ES-I3 (cell line): ENCODE results near the gene SHQ1.

Experiments
- H3K36me3 ChIP-seq: 2 replicates; pipeline ENCODE4 v1.6.1; 2013; ENCODE audit warnings: mild to moderate bottlenecking, low read length, control low read depth, moderate library complexity; ENCODE audit not compliant: insufficient read depth
- H3K4me1 ChIP-seq: 2 replicates; pipeline ENCODE4 v1.6.1; 2013; ENCODE audit warnings: mild to moderate bottlenecking, control low read depth, low read length; ENCODE audit not compliant: insufficient read depth
- H3K9ac ChIP-seq: 2 replicates; pipeline ENCODE4 v1.6.1; 2013; ENCODE audit warnings: low read depth, mild to moderate bottlenecking, low read length, moderate library complexity
- H3K9me3 ChIP-seq: 2 replicates; pipeline ENCODE4 v1.6.1; 2013; ENCODE audit warnings: mild to moderate bottlenecking, low read length, moderate library complexity; ENCODE audit not compliant: control insufficient read depth, insufficient read depth

SHQ1 gene

DNA sequence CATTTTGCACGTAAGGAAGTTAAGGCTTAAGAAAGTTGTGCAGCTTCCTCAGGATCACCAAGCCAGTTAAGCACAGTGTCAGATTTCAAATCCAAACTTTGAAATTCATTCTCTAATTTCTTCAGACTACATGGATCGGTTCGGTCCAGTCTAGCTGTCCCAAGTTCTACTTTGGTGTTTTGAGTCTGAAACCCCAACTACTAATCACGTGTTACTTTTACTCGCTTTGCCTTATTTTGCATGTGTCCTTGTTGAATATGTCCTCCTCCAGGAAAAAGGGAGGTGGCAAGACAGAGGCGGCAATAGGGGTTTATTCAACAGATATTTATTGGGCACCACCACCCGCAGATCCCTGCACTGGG lies 39.1 kb upstream of the SHQ1 start:
- H3K4me1 ChIP-seq = 0 out of 2 replicates have a peak, but pooled peaks cover 5% of the 10 kb centered on the region
- peak overlapping the region; percentile 53 for H3K9ac ChIP-seq
- no peaks in the 10 kb centered on the region for H3K36me3 ChIP-seq
- no peaks in the 10 kb centered on the region for H3K9me3 ChIP-seq

DNA sequence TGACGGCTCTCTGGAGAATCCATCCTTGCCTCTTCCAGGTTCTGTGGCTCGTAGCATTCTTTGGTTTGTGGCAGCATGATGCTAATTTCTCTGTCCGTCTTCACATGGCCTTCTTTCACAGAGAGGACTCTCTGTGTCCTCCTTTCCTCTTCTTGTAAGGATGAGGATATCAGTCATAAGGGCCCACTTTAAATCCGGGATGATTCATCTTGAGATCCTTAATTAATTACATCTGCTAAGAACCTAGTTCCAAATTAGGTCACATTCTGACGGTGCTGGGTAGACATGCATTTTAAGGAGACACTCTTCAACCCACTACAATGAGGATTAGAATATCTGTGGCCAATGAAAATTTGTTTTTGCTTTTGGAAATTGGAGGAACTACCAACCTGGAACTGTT lies 23.9 kb upstream of the SHQ1 start:
- H3K9ac ChIP-seq = no peak overlapping the region

DNA sequence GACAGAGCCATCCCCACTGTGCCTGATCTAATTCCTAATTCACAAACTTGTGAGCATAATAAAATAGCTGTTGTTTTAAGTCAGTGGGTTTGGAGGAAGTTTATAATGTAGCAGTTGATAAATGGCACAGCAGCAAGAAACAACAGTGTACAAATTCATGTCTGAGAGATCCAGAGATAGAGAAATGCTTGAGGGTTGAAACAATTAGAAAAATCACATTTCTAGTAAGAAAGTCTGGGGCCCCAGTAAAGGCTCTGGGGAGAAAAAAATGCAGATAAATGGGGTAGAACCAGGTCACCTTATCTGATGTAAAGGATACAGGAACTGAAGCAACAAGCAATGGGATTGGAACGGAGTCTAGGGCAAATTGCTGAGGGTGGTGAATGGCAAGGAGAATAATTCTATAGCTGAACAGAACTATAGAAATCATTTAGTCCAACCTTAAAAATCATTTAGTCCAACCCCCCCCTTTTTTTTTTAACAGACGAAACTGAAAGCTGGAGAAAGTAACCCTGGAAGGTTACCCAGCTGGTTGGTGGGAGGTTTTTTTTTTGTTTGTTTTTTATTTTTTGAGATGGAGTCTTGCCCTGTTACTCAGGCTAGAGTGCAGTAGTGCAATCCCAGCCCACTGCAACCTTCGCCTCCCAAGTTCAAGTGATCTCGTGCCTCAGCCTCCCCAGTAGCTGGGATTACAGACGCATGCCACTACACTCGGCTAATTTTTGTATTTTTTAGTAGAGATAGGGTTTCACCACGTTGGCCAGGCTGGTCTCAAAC lies 14.3 kb upstream of the SHQ1 start:
- H3K36me3 ChIP-seq = no peaks in the 10 kb centered on the region
- H3K4me1 ChIP-seq = no peaks in the 10 kb centered on the region
- no peaks in the 10 kb centered on the region for H3K9me3 ChIP-seq
- no peak overlapping the region for H3K9ac ChIP-seq

More for the DNA sequence above, 23.9 kb upstream of the SHQ1 start:
- H3K4me1 ChIP-seq = no peaks in the 10 kb centered on the region
- H3K36me3 ChIP-seq = no peaks in the 10 kb centered on the region
- H3K9me3 ChIP-seq = no peaks in the 10 kb centered on the region

DNA sequence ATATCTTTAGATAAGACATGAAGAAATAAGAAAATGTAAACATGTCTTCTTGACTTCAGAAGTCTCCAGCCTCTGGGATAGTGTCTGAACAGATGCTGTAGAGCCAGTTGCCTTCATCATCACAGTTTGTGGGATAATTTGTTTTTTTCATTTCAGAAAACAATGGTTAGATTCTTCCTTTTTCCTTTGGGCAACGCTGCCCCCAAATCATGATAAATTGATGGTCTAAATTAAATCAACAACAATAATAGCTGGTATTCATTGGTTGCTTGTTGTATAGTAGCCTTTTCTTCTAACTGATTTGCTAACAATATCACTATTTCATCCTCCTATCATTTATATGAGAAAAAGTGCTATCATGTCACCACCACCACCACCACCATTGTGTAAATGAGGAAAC lies 12.6 kb upstream of the SHQ1 start:
- Histone ChIP-seq H3K9ac (no peak overlapping the region), H3K4me1 (no peaks in the 10 kb centered on the region), H3K36me3 (no peaks in the 10 kb centered on the region), H3K9me3 (no peaks in the 10 kb centered on the region)

DNA sequence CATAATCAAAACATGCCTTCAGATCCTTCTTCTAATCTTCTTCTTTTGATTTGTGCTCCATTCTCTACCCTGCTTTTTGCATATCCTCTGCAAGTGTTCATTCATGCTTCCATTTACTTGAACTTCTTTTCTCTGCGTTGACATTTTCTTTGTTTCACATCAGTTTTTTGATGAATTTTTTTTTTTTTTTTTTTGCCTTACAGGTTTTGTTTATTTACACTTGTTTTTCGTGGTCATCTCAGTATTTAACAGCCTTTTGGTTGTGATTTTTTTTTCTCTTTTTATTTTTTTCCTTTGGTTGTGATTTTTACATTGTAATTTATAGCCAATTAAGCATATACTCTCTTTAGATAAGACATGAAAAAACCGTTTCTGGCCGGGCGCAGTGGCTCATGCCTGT lies 11.8 kb upstream of the SHQ1 start:
- H3K9me3 ChIP-seq = no peaks in the 10 kb centered on the region
- no peaks in the 10 kb centered on the region for H3K36me3 ChIP-seq
- H3K4me1 ChIP-seq = no peaks in the 10 kb centered on the region
- no peak overlapping the region for H3K9ac ChIP-seq

DNA sequence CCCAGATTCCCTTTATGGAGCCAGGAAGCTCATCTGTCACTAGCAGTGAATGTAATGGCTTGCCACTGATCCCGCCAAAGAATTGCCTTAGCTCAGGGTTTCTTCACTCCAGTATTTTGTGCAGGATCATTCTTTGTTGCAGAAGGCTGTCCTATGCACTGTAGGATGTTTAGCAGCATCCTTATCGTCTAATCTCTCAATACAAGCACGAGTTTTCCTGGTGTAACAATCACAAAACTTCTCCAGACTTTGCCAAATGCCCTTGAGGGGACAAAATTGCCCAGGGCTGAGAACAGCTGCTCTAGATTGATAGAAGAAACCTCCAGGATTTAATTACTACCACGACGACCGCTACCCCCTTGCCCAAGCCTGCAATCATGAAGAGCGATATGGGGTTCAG lies 6.8 kb upstream of the SHQ1 start:
- H3K9ac ChIP-seq = no peak overlapping the region
- no peaks in the 10 kb centered on the region for H3K9me3 ChIP-seq
- no peaks in the 10 kb centered on the region for H3K36me3 ChIP-seq
- no peaks in the 10 kb centered on the region for H3K4me1 ChIP-seq

DNA sequence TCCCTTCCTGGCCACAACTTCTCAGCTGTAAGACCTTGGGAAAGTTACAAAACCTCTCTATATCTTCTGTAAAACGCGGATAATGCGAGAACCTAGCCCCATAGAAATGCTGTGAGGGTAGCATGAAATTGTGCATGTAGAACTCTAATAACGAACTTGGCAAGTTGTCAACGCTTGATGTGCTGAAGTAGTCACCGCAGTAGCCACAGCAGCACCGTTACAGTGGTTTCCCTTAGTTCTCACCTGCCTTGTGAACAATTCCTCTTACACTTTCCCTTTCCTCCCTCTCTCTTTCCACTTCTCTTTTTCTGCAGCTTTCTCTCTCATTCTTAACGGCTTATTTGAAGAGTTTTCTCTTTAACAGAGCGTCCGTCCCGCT lies 447 bp upstream of the SHQ1 start:
- H3K9ac ChIP-seq = peak overlapping the region; percentile 61; the same call in 1 of the 2 replicates
- H3K9me3 ChIP-seq = no peaks in the 10 kb centered on the region
- H3K36me3 ChIP-seq = no peaks in the 10 kb centered on the region
- no peaks in the 10 kb centered on the region for H3K4me1 ChIP-seq

DNA sequence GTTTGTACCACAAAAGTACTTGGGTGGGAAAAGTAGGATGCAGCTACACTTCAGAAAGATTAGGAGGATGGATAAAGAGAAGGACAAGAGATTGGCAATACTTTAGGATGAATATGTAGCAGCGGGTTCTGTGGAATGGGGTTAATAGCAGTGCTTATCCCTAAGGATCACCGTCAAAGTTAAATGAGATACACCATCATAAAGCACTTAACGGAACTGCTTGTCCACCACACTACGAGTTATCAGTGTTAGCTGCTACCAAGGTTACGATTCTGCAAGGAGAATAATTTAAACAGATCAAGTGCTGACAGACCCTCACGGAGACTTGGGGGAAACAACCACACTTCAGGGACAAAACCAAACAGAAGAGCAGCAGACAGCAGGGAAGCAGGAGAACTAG lies 963 bp downstream of the SHQ1 start:
- peak overlapping the region; percentile 61; the same call in 1 of the 2 replicates for H3K9ac ChIP-seq
- no peaks in the 10 kb centered on the region for H3K9me3 ChIP-seq
- no peaks in the 10 kb centered on the region for H3K4me1 ChIP-seq
- H3K36me3 ChIP-seq = no peaks in the 10 kb centered on the region

DNA sequence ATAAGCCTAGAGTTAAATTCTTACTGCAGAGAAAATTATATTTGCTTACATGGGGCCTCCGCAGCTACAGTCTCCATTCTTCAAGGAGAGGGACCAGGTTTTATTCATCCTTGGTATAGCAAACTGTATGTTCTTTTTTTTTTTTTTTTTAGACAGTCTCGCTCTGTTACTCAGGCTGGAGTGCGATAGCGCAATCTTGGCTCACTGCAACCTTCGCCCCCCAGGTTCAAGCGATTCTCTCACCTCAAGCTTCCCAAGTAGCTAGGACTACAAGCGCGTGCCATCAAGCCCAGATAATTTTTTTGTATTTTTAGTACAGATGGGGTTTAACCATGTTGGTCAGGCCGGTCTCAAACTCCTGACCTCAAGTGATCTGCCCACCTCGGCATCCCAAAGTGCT lies 2.1 kb downstream of the SHQ1 start:
- Histone ChIP-seq H3K36me3 (peaks cover 4% of the 10 kb centered on the region; the same call in 1 of the 2 replicates), H3K9ac (no peak overlapping the region), H3K4me1 (no peaks in the 10 kb centered on the region)

DNA sequence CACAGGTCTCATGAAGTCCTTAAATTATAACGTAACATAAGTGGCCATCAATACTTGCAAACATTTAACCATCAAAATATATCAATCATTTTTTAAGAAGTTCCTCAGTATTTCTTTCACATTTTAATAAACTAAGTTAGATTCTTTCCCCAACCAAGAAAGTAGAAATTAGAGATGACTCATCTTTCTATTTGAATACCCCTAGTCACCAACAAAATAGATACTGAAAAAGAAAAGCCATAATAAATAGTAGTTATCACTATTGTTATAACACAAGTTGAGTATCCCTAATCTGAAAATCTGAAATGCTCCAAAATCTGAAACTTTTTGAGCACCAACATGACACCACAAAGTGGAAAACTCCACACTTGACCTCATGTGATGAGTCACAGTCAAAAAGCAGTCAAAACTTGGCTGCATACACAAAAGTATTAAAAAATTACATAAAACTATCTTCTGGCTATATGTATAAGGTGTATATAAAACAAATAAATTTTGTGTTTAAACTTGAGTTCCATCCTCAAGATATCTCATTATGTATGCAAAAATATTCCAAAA lies 3.7 kb downstream of the SHQ1 start:
- no peak overlapping the region for H3K9ac ChIP-seq
- H3K36me3 ChIP-seq = peaks cover 4% of the 10 kb centered on the region; the same call in 1 of the 2 replicates

More for the DNA sequence above, 2.1 kb downstream of the SHQ1 start:
- no peaks in the 10 kb centered on the region for H3K9me3 ChIP-seq

DNA sequence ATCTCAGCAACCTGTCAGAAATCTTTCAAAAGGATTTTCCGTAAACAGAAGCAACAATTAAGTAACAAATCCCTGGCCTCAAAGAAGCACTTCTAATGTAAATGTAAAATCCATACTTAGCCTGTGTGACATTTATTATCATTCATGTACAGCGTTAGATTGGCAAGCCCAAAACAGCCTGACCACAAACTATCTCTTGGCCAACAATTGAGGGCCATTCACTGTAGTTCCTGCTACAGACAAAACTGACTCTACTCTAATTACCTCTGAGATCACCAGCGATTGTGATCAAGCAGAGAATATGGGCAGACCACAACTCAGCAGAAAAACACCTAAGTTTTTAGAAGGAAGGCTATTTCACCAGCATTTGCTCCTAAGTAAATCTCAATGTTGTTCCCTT lies 9.2 kb downstream of the SHQ1 start:
- Histone ChIP-seq H3K9ac (no peak overlapping the region), H3K4me1 (no peaks in the 10 kb centered on the region), H3K36me3 (peaks cover 4% of the 10 kb centered on the region; the same call in 1 of the 2 replicates), H3K9me3 (no peaks in the 10 kb centered on the region)

More for the DNA sequence above, 3.7 kb downstream of the SHQ1 start:
- H3K4me1 ChIP-seq = no peaks in the 10 kb centered on the region
- no peaks in the 10 kb centered on the region for H3K9me3 ChIP-seq

DNA sequence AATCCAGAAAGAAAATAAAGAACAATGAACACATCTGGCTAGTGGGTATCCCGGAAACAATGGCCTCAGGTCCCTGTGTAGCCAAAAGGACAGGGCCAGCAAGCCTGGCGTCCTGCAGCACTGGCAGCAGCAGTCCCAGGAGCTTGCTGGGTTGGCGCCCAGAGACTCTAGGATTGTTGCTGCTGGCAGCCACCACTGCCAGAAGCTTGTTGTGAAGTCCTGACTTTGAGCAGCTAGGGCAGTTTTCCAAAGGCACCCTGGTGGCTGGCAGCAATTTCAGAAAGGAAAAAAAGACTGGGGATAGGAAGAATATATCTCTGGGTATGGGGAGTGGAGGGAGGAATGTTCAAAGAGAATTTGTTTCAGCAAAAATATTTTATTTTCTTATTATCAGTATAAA lies 11.3 kb downstream of the SHQ1 start:
- H3K36me3 ChIP-seq = peaks cover 4% of the 10 kb centered on the region; the same call in 1 of the 2 replicates
- no peaks in the 10 kb centered on the region for H3K9me3 ChIP-seq
- H3K4me1 ChIP-seq = no peaks in the 10 kb centered on the region
- no peak overlapping the region for H3K9ac ChIP-seq

DNA sequence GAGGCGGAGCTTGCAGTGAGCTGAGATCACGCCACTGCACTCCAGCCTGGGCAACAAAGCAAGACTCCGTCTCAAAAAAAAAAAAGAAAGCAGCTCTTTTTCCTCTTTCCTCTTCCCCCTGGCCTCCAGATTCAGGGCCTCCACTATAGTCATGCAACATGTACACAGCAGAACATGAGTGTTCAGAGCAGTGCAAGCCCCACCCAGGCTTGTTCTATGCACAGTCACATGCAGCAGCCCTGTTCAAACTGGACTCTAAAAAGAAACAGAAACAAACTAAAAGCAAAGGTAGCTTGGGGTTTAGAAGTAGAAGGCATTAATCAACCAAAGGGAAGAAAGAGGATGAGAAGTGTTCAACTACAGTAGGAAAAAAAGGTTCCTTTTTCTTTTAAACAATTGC lies 11.8 kb downstream of the SHQ1 start:
- peaks cover 1% of the 10 kb centered on the region; the same call in 1 of the 2 replicates for H3K36me3 ChIP-seq

DNA sequence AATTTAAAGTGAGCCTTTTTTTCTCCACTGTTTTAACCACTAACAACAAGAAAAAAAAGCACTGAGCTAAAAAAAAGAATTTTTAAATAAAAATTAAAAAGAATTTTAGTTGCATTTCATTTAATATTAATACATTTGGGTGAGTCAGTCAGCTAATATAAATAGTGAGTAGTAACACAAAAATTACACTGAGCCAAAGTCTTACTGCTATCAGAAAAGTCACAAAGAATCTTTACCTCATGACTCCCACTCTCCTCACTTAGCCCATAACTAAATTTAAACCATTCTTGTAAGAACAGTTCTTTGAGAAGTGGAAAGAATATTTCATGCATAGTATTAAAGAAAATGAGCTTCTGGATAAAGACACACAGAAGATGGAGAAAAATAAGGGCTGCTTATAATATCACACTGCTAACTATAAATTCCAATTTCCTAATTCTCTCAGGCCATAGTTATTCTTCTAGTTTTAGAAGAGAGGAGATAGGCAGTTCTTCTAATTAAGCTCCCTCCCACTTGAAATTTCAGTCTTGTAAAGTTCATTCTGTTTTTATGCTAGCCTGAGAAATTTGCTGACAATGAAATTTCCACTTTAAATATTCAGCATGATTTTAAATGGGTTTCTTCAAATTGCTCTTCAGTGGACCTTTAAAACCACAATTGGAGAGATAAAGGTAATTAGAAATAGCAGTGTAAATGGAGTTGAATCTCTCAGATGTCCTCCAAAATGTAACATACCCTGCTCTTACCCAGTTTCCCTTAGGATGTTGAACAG lies 17.6 kb downstream of the SHQ1 start:
- H3K9me3 ChIP-seq = no peaks in the 10 kb centered on the region
- no peak overlapping the region for H3K9ac ChIP-seq
- no peaks in the 10 kb centered on the region; the same call in 1 of the 2 replicates for H3K36me3 ChIP-seq

More for the DNA sequence above, 11.8 kb downstream of the SHQ1 start:
- Histone ChIP-seq H3K4me1 (no peaks in the 10 kb centered on the region), H3K9me3 (no peaks in the 10 kb centered on the region), H3K9ac (no peak overlapping the region)

More for the DNA sequence above, 17.6 kb downstream of the SHQ1 start:
- no peaks in the 10 kb centered on the region for H3K4me1 ChIP-seq
